ENCODE measurements around the gene KRTAP9-2.
"Not testable (repeated sequence)": the region's sequence is repeated elsewhere in the genome, so short reads cannot be mapped to it uniquely, and the experiment has no call there.

KRTAP9-2 gene

GRCh38 chr17:41212524-41213169, 13.8 kb upstream of the KRTAP9-2 start:
- no peak for TF ChIP-seq CTCF (conservative IDR thresholded peaks at IDR 0.05; ENCODE audit: low read depth)
- H3K27ac ChIP-seq: no peak overlapping the region
- ChIA-PET CTCF (no interaction called here), POLR2A (ENCODE audit: low non-redundant PET) (no interaction called here)
- no peak for DNase-seq (ENCODE audit: low spot score)

- no peak overlapping the region for H3K27ac ChIP-seq
- DNase-seq (ENCODE audit: low spot score): no peak
- no peak for TF ChIP-seq CTCF (conservative IDR thresholded peaks at IDR 0.05; ENCODE audit: low read depth)
- POLR2A ChIA-PET (ENCODE audit: low non-redundant PET): no interaction called here
- CTCF ChIA-PET: interaction anchor here (0.6 kb wide), 1 partner anchor 37 kb away, joined by 5 read pairs; no protein-coding TSS in a partner anchor
These were observed 10.8 kb upstream of the KRTAP9-2 start for GRCh38 chr17:41215681-41216080.

- POLR2A ChIA-PET (ENCODE audit: low non-redundant PET): no interaction called here
- DNase-seq (ENCODE audit: low spot score): no peak
- H3K27ac ChIP-seq: no peak overlapping the region
- no peak for TF ChIP-seq CTCF (conservative IDR thresholded peaks at IDR 0.05; ENCODE audit: low read depth)
- CTCF ChIA-PET: no interaction called here
These were observed 2.6 kb upstream of the KRTAP9-2 start for GRCh38 chr17:41223821-41224220.

- H3K27ac ChIP-seq: no peak overlapping the region
- DNase-seq (ENCODE audit: low spot score): no peak
- ChIA-PET CTCF (no interaction called here), POLR2A (ENCODE audit: low non-redundant PET) (no interaction called here)
- no peak for TF ChIP-seq CTCF (conservative IDR thresholded peaks at IDR 0.05; ENCODE audit: low read depth)
These were observed 397 bp upstream of the KRTAP9-2 start for GRCh38 chr17:41226051-41226450.

GRCh38 chr17:41230094-41230493, 3.6 kb downstream of the KRTAP9-2 start:
- no peak for DNase-seq (ENCODE audit: low spot score)
- CTCF ChIA-PET: no interaction called here
- H3K27ac ChIP-seq: no peak overlapping the region
- no peak for TF ChIP-seq CTCF (conservative IDR thresholded peaks at IDR 0.05; ENCODE audit: low read depth)
- POLR2A ChIA-PET (ENCODE audit: low non-redundant PET): no interaction called here

- no peak overlapping the region for H3K27ac ChIP-seq
- TF ChIP-seq CTCF (conservative IDR thresholded peaks at IDR 0.05; ENCODE audit: low read depth): no peak
- ChIA-PET CTCF (no interaction called here), POLR2A (ENCODE audit: low non-redundant PET) (no interaction called here)
- no peak for DNase-seq (ENCODE audit: low spot score)
These were observed 5.3 kb downstream of the KRTAP9-2 start for GRCh38 chr17:41231731-41232130.

- H3K27ac ChIP-seq; POLR2A ChIA-PET (ENCODE audit: low non-redundant PET); DNase-seq (ENCODE audit: low spot score); CTCF ChIA-PET: not testable (repeated sequence)
These were observed 6.1 kb downstream of the KRTAP9-2 start, which contains the start of gene KRTAP9-3 for GRCh38 chr17:41232399-41233105. TSS of gene KRTAP9-3 (plus strand) at chr17:41232449. CDS start at chr17:41232502, 53 bp downstream.

- CTCF ChIA-PET: interaction anchor here (0.7 kb wide), 1 partner anchor 251 kb away, joined by 3 read pairs; no protein-coding TSS in a partner anchor
- DNase-seq (ENCODE audit: low spot score); H3K27ac ChIP-seq; POLR2A ChIA-PET (ENCODE audit: low non-redundant PET): not testable (repeated sequence)
These were observed 10.7 kb downstream of the KRTAP9-2 start for GRCh38 chr17:41237116-41237515.

GRCh38 chr17:41237949-41238437, 11.5 kb downstream of the KRTAP9-2 start, which contains the start of gene KRTAP9-8:
TSS of gene KRTAP9-8 (plus strand) at chr17:41237999. CDS start at chr17:41238052, 53 bp downstream.
- POLR2A ChIA-PET (ENCODE audit: low non-redundant PET); DNase-seq (ENCODE audit: low spot score); CTCF ChIA-PET; H3K27ac ChIP-seq: not testable (repeated sequence)
